Loucy (cell line): ENCODE results near the gene CES1.

ENCODE experiments used
- H2AFZ ChIP-seq: fragments of 200-600 bp; sonication (generic); 2 replicates; pipeline ENCODE4 v1.6.0; 2016; ENCODE audit warnings: antibody characterized with exemption, mild to moderate bottlenecking, low read length, moderate library complexity
- H3F3A ChIP-seq: fragments of 200-600 bp; 2 replicates; pipeline ENCODE4 v1.6.0; 2016; ENCODE audit warnings: antibody characterized with exemption, low read depth, mild to moderate bottlenecking
- H3K27me3 ChIP-seq: fragments of 200-600 bp; sonication (generic); 2 replicates; pipeline ENCODE4 v1.6.1; 2014; ENCODE audit warnings: low read length, mild to moderate bottlenecking; ENCODE audit not compliant: insufficient read depth, poor library complexity, severe bottlenecking
- H3K36me3 ChIP-seq: fragments of 200-600 bp; sonication (generic); 2 replicates; pipeline ENCODE4 v1.6.1; 2016; ENCODE audit warnings: low read length; ENCODE audit not compliant: insufficient read depth
- H3K4me1 ChIP-seq: fragments of 200-600 bp; sonication (generic); 2 replicates; pipeline ENCODE4 v1.5.1; 2014; ENCODE audit warnings: low read length, mild to moderate bottlenecking; ENCODE audit not compliant: insufficient read depth, poor library complexity, severe bottlenecking
- H3K4me2 ChIP-seq: fragments of 200-600 bp; sonication (generic); 2 replicates; pipeline ENCODE4 v1.6.0; 2014; ENCODE audit warnings: antibody characterized with exemption, low read length, low read depth, mild to moderate bottlenecking; ENCODE audit not compliant: poor library complexity, severe bottlenecking
- H3K4me3 ChIP-seq: fragments of 200-600 bp; sonication (generic); 2 replicates; pipeline ENCODE4 v1.5.1; 2014; ENCODE audit warnings: low read length, mild to moderate bottlenecking, mixed read lengths; ENCODE audit not compliant: poor library complexity, severe bottlenecking
- H3K79me2 ChIP-seq: fragments of 200-600 bp; sonication (generic); 2 replicates; pipeline ENCODE4 v1.6.1; 2014; ENCODE audit warnings: low read length; ENCODE audit not compliant: insufficient read depth
- H3K9ac ChIP-seq: fragments of 200-600 bp; sonication (generic); 2 replicates; pipeline ENCODE4 v1.6.0; 2014; ENCODE audit warnings: mild to moderate bottlenecking, low read depth, low read length, moderate library complexity; ENCODE audit not compliant: poor library complexity, severe bottlenecking
- H3K9me2 ChIP-seq: fragments of 200-600 bp; sonication (generic); replicated peaks from 2 replicates; pipeline ENCODE4 v1.6.1; 2016; ENCODE audit warnings: low read depth, low read length, mixed read lengths
- H3K9me3 ChIP-seq: fragments of 200-600 bp; sonication (generic); 2 replicates; pipeline ENCODE4 v1.6.1; 2014; ENCODE audit warnings: mild to moderate bottlenecking, antibody characterized with exemption, low read length, low read depth; ENCODE audit not compliant: insufficient read depth
- H4K20me1 ChIP-seq: fragments of 200-600 bp; sonication (generic); 2 replicates; pipeline ENCODE4 v1.6.0; 2014; ENCODE audit warnings: antibody characterized with exemption, low read length, mild to moderate bottlenecking; ENCODE audit not compliant: insufficient read depth, poor library complexity, severe bottlenecking
- CTCF ChIP-seq: fragments of 200-600 bp; sonication (generic); conservative IDR thresholded peaks from 2 replicates; pipeline ENCODE4 v1.5.1; 2014; ENCODE audit warnings: mild to moderate bottlenecking, antibody characterized with exemption, low read length
- EZH2phosphoT487 ChIP-seq: fragments of 200-600 bp; IDR thresholded peaks from 2 replicates; pipeline ENCODE4 v1.6.1; 2018; ENCODE audit warnings: antibody characterized with exemption, mild to moderate bottlenecking, moderate library complexity, borderline replicate concordance

Gene CES1

GRCh38 chr16:55873122-55873521, 40.2 kb upstream of the CES1 start:
- H4K20me1 ChIP-seq, result no peaks in the 10 kb centered on the region
- no peak overlapping the region for H3K9ac ChIP-seq
- H3K4me1 ChIP-seq, result no peaks in the 10 kb centered on the region
- H3K4me3 ChIP-seq, result no peak overlapping the region
- H3K4me2 ChIP-seq, result no peak overlapping the region
- H3F3A ChIP-seq, result no peaks in the 10 kb centered on the region
- H3K9me2 ChIP-seq, result no peaks in the 10 kb centered on the region
- no peak overlapping the region for H2AFZ ChIP-seq
- no peaks in the 10 kb centered on the region for H3K9me3 ChIP-seq
- no peaks in the 10 kb centered on the region for H3K36me3 ChIP-seq
- no peaks in the 10 kb centered on the region for H3K27me3 ChIP-seq
- H3K79me2 ChIP-seq, result no peaks in the 10 kb centered on the region
- TF ChIP-seq EZH2phosphoT487 (no peak), CTCF (no peak)

- H3K4me3 ChIP-seq, result no peak overlapping the region
- H3K9ac ChIP-seq, result no peak overlapping the region
- no peaks in the 10 kb centered on the region for H3K79me2 ChIP-seq
- H3K4me2 ChIP-seq, result no peak overlapping the region
- no peaks in the 10 kb centered on the region for H3K9me2 ChIP-seq
- no peak overlapping the region for H2AFZ ChIP-seq
- H3K4me1 ChIP-seq, result no peaks in the 10 kb centered on the region
- no peaks in the 10 kb centered on the region for H4K20me1 ChIP-seq
- no peaks in the 10 kb centered on the region for H3K9me3 ChIP-seq
- TF ChIP-seq EZH2phosphoT487 (no peak), CTCF (no peak)
- H3F3A ChIP-seq, result no peaks in the 10 kb centered on the region
- no peaks in the 10 kb centered on the region for H3K27me3 ChIP-seq
- no peaks in the 10 kb centered on the region for H3K36me3 ChIP-seq
Measured at GRCh38 chr16:55872130-55872529, 39.2 kb upstream of the CES1 start.

GRCh38 chr16:55871411-55872038, 38.6 kb upstream of the CES1 start:
- TF ChIP-seq CTCF (no peak), EZH2phosphoT487 (no peak)
- Histone ChIP-seq H4K20me1 (no peaks in the 10 kb centered on the region), H3K9ac (no peak overlapping the region), H3K9me2 (no peaks in the 10 kb centered on the region), H3F3A (no peaks in the 10 kb centered on the region), H3K27me3 (no peaks in the 10 kb centered on the region), H3K79me2 (no peaks in the 10 kb centered on the region), H3K9me3 (no peaks in the 10 kb centered on the region), H2AFZ (no peak overlapping the region), H3K4me3 (no peak overlapping the region), H3K4me2 (no peak overlapping the region), H3K4me1 (no peaks in the 10 kb centered on the region), H3K36me3 (no peaks in the 10 kb centered on the region)
